ENCODE results near the gene PHC3. TPM values are rescaled to one million over a fixed set of nuclear protein-coding genes. Genes with fewer than 3 reads are reported as not detected.

Gene PHC3
- total and polyA plus RNA-seq, 2 of the 13 experiments (the other 11 are each of a cell fraction or from before 2014, with no cell fraction given), result 24.1 to 49.0 TPM

- TF ChIP-seq GABPA (IDR thresholded peaks at IDR 0.05; ENCODE audit: low read depth, low read length), result no peak
- peak; percentile 70 for TF ChIP-seq GABPA (CRISPR knock-in tag; IDR thresholded peaks at IDR 0.05; ENCODE audit: low read depth)
- 0 out of 2 replicates have a peak, but pooled peaks have one; percentile 33 for TF ChIP-seq ZNF597 (CRISPR knock-in tag; IDR thresholded peaks at IDR 0.05)
- TF ChIP-seq SIX4 (CRISPR knock-in tag; IDR thresholded peaks at IDR 0.05), result no peak
- no peak for TF ChIP-seq PLRG1 (conservative IDR thresholded peaks at IDR 0.05)
- TF ChIP-seq SRSF4 (IDR thresholded peaks at IDR 0.05; ENCODE audit: low read depth, low read length, poor library complexity, severe bottlenecking), result no peak
- peak; percentile 85 for TF ChIP-seq BORCS8-MEF2B (CRISPR knock-in tag; IDR thresholded peaks at IDR 0.05)
- no peak for TF ChIP-seq ZSCAN25 (CRISPR knock-in tag; IDR thresholded peaks at IDR 0.05)
- TF ChIP-seq, protein P1, sequence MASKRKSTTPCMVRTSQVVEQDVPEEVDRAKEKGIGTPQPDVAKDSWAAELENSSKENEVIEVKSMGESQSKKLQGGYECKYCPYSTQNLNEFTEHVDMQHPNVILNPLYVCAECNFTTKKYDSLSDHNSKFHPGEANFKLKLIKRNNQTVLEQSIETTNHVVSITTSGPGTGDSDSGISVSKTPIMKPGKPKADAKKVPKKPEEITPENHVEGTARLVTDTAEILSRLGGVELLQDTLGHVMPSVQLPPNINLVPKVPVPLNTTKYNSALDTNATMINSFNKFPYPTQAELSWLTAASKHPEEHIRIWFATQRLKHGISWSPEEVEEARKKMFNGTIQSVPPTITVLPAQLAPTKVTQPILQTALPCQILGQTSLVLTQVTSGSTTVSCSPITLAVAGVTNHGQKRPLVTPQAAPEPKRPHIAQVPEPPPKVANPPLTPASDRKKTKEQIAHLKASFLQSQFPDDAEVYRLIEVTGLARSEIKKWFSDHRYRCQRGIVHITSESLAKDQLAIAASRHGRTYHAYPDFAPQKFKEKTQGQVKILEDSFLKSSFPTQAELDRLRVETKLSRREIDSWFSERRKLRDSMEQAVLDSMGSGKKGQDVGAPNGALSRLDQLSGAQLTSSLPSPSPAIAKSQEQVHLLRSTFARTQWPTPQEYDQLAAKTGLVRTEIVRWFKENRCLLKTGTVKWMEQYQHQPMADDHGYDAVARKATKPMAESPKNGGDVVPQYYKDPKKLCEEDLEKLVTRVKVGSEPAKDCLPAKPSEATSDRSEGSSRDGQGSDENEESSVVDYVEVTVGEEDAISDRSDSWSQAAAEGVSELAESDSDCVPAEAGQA (IDR thresholded peaks at IDR 0.05; ENCODE audit: low read depth), result 0 out of 2 replicates have a peak, but pooled peaks have one; percentile 13
- TF ChIP-seq, protein P1 (CRISPR knock-in tag; IDR thresholded peaks at IDR 0.05; ENCODE audit: borderline replicate concordance), result no peak
- TF ChIP-seq ZNF17 (CRISPR knock-in tag; IDR thresholded peaks at IDR 0.05), result no peak
- TF ChIP-seq ZBTB43 (CRISPR knock-in tag; conservative IDR thresholded peaks at IDR 0.05), result no peak
- TF ChIP-seq, protein P2, sequence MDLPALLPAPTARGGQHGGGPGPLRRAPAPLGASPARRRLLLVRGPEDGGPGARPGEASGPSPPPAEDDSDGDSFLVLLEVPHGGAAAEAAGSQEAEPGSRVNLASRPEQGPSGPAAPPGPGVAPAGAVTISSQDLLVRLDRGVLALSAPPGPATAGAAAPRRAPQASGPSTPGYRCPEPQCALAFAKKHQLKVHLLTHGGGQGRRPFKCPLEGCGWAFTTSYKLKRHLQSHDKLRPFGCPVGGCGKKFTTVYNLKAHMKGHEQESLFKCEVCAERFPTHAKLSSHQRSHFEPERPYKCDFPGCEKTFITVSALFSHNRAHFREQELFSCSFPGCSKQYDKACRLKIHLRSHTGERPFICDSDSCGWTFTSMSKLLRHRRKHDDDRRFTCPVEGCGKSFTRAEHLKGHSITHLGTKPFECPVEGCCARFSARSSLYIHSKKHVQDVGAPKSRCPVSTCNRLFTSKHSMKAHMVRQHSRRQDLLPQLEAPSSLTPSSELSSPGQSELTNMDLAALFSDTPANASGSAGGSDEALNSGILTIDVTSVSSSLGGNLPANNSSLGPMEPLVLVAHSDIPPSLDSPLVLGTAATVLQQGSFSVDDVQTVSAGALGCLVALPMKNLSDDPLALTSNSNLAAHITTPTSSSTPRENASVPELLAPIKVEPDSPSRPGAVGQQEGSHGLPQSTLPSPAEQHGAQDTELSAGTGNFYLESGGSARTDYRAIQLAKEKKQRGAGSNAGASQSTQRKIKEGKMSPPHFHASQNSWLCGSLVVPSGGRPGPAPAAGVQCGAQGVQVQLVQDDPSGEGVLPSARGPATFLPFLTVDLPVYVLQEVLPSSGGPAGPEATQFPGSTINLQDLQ (CRISPR knock-in tag; IDR thresholded peaks at IDR 0.05), result no peak
- TF ChIP-seq, protein P3, sequence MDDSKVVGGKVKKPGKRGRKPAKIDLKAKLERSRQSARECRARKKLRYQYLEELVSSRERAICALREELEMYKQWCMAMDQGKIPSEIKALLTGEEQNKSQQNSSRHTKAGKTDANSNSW (CRISPR knock-in tag; IDR thresholded peaks at IDR 0.05; ENCODE audit: borderline replicate concordance), result no peak
- no peak for TF ChIP-seq PLSCR1 (CRISPR knock-in tag; IDR thresholded peaks at IDR 0.05; ENCODE audit: borderline replicate concordance)
- TF ChIP-seq MTA1 (CRISPR knock-in tag; IDR thresholded peaks at IDR 0.05; ENCODE audit: borderline replicate concordance), result no peak
- TF ChIP-seq JUN (CRISPR knock-in tag; IDR thresholded peaks at IDR 0.05), result no peak
Measured at GRCh38 chr3:170221924-170222646, 40.6 kb upstream of the PHC3 start, which contains the start of gene PRKCI (continued).
